Coronary artery (tissue), 2 donors: Measurements from ENCODE around the gene DUOXA1.

Experiments used
- DNase-seq: peaks from one replicate; pipeline ENCODE4 v3.0.0-alpha.2; 2017; ENCODE audit warnings: low spot score
- H3K27ac ChIP-seq, 2 donors: fragments of 200-600 bp; sonication (generic); one replicate each; pipeline ENCODE4 v1.5.1; 2016 to 2019
- H3K4me3 ChIP-seq: fragments of 200-600 bp; sonication (generic); 2 replicates; pipeline ENCODE4 v1.5.1; 2016; ENCODE audit warnings: mild to moderate bottlenecking, moderate library complexity
- TF ChIP-seq, protein P1 (sequence below): fragments of 200-600 bp; sonication (generic); IDR thresholded peaks from one replicate; pipeline ENCODE4 v1.5.1; 2019; ENCODE audit warnings: antibody characterized with exemption

Gene DUOXA1

DNA sequence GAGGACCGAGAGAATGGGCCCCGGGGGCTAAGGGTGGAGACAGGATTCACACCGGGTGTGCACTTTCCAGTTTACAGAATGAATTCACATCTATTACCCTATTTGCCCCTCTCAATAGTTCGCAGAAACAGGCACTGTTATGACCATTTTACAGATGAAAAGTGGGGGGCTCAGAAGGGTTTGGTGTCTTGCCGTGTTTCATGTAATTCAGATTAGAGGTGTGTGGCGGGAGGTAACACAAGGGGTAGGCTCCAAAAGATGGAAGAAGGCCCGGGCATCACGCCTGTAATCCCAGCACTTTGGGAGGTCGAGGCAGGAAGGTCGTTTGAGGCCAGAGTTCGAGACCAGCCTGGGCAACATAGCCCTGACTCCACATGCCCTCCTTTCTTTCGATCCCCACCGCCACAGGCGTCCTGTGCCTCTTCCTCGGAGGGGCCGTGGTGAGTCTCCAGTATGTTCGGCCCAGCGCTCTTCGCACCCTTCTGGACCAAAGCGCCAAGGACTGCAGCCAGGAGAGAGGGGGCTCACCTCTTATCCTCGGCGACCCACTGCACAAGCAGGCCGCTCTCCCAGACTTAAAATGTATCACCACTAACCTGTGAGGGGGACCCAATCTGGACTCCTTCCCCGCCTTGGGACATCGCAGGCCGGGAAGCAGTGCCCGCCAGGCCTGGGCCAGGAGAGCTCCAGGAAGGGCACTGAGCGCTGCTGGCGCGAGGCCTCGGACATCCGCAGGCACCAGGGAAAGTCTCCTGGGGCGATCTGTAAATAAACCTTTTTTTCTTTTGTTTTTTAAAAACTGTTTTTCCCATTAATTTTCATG, 12.2 kb downstream of the DUOXA1 start:
- Histone ChIP-seq H3K27ac (no peak overlapping the region), H3K4me3 (peak overlapping the region; percentile 36)
- TF ChIP-seq, protein P1, sequence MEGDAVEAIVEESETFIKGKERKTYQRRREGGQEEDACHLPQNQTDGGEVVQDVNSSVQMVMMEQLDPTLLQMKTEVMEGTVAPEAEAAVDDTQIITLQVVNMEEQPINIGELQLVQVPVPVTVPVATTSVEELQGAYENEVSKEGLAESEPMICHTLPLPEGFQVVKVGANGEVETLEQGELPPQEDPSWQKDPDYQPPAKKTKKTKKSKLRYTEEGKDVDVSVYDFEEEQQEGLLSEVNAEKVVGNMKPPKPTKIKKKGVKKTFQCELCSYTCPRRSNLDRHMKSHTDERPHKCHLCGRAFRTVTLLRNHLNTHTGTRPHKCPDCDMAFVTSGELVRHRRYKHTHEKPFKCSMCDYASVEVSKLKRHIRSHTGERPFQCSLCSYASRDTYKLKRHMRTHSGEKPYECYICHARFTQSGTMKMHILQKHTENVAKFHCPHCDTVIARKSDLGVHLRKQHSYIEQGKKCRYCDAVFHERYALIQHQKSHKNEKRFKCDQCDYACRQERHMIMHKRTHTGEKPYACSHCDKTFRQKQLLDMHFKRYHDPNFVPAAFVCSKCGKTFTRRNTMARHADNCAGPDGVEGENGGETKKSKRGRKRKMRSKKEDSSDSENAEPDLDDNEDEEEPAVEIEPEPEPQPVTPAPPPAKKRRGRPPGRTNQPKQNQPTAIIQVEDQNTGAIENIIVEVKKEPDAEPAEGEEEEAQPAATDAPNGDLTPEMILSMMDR: no peak
- no peak for DNase-seq

DNA sequence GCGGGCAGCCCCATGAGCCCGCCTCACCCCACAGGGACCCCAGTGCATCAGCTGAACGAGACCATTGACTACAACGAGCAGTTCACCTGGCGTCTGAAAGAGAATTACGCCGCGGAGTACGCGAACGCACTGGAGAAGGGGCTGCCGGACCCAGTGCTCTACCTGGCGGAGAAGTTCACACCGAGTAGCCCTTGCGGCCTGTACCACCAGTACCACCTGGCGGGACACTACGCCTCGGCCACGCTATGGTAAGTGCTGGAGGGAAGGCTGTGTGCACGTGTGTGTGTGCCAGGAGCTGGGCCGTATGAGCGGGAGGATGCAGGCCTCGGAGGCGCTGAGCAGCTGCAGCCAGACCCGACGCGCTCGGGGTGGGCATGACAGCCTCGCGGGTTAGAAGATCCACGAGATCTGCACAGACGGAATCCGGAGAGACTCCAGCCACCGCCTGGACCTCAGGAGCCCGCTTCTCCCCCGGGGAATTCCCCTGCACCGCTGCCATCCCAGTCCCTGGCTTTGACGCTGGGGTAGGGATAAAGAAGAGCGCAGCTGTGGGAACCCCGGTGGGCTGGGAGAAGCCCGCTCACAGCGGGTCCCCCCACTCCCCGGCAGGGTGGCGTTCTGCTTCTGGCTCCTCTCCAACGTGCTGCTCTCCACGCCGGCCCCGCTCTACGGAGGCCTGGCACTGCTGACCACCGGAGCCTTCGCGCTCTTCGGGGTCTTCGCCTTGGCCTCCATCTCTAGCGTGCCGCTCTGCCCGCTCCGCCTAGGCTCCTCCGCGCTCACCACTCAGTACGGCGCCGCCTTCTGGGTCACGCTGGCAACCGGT, 13.0 kb downstream of the DUOXA1 start:
- Histone ChIP-seq H3K27ac (no peak overlapping the region), H3K4me3 (peak overlapping the region; percentile 36)
- TF ChIP-seq, protein P1: no peak
- DNase-seq: no peak

DNA sequence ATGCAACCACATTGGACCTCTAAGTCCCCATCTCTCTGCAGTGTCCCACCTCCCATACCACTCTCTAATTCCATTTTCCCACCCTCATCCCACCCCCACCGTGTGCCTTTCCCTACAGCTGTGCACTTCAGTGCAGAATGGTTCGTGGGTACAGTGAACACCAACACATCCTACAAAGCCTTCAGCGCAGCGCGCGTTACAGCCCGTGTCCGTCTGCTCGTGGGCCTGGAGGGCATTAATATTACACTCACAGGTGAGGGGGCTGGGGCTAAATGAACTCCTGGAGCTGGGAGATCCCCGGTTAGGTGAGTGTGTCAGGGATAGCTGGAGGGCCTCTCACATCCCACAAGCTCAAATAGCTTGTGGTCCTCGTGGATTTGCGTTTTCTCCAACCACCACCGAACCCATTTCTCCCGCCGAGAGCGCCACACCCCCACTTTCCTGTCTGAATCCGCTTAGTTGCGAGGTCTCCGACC, 13.6 kb downstream of the DUOXA1 start:
- TF ChIP-seq, protein P1: no peak
- no peak for DNase-seq
- H3K27ac ChIP-seq: no peak overlapping the region
- H3K4me3 ChIP-seq: no peak overlapping the region

DNA sequence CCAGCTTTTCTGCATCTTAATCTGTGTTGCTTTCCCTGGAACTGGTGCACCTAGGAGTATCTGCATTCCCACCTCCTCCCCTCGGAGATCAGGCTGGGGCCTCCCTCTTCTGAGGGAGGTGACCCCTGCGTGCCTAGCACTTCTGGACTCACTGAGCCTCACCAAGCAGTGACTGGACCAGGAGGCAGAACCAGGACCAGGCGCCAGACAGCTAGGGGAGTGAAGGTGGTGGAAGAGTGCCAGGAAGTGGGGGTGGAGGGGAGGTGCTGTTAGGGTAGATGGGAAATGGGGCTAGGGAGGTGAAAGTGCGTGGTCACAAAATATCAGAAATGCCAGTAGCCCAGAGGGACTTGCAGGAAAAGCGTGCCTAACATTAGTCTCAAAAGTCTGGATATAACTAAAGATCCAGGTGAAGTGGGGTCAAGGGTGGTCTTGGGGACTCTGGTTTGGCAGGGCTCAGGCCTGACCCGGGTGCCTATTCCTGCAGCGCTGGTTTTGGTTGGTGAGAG, 14.3 kb downstream of the DUOXA1 start:
- Histone ChIP-seq H3K27ac (no peak overlapping the region), H3K4me3 (no peak overlapping the region)
- TF ChIP-seq, protein P1: no peak
- no peak for DNase-seq

DNA sequence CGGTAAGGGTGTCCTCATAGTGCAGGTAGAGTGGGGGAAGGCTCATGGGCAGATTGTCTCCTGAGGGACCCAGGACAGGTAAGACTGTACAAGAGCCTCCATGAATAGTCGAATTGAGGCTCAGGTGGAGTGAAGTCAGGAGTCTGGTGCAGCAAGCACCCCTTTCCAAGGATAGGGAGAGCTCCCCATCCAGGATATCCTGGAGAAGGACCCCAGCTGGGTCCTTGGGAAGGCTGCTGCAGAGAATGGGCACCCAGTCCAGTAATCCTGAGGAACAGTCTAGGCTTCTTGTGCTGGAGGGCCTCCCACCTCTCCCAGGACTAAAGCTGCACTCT, 15.0 kb downstream of the DUOXA1 start:
- DNase-seq: no peak
- TF ChIP-seq, protein P1: no peak
- H3K4me3 ChIP-seq: no peak overlapping the region

DNA sequence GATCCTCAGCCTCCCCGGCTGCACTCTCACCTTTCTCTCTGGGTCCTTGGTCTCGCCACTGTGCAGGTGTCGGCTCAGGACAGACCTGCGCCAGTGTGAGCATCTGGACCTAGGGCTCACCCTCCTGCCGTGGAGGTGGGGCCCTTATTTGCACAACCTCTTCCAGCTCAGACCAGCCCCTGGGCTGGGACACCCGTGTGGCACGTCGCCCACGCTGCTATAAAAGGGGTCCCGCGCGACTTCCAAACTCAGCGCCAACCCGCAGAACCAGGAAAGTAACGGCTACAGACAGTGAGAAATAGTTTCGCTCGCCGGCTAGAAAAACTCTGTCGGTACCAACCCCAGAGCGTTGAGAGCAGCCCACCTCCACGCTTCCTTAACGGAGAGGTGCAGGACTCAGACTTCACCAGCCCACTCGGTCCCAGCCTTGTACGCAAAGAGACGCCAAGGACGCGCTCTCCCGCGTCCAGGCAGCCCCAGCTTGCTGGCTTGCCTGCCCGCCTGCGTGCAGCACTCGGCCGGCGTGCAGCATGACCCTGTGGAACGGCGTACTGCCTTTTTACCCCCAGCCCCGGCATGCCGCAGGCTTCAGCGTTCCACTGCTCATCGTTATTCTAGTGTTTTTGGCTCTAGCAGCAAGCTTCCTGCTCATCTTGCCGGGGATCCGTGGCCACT, 15.5 kb downstream of the DUOXA1 start, which contains the start of the genes DUOX2 and DUOXA2:
Gene DUOX2, minus strand, starts transcription at position 97 of the 675 bp plus-strand sequence. CDS start 761 bp downstream, outside the sequence.
Gene DUOXA2, plus strand, starts transcription at position 251 of the 675 bp plus-strand sequence. Its CDS starts 280 bp downstream, at position 531.
- Histone ChIP-seq H3K4me3 (peak within 1 kb of the TSS; percentile 49), H3K27ac (no peak within 1 kb of the TSS)
- DNase-seq: no peak
- TF ChIP-seq, protein P1: no peak

More for the DNA sequence above, 15.0 kb downstream of the DUOXA1 start:
- no peak overlapping the region for H3K27ac ChIP-seq
